Loucy (cell line): ENCODE results near the gene ZNF438.

Experiments
- EZH2phosphoT487 ChIP-seq: fragments of 200-600 bp; IDR thresholded peaks from 2 replicates; pipeline ENCODE4 v1.6.1; 2018; ENCODE audit warnings: antibody characterized with exemption, mild to moderate bottlenecking, moderate library complexity, borderline replicate concordance
- TF ChIP-seq, protein P1 (sequence below): fragments of 200-600 bp; sonication (generic); conservative IDR thresholded peaks from 2 replicates; pipeline ENCODE4 v1.5.1; 2014; ENCODE audit warnings: mild to moderate bottlenecking, antibody characterized with exemption, low read length

DNA sequence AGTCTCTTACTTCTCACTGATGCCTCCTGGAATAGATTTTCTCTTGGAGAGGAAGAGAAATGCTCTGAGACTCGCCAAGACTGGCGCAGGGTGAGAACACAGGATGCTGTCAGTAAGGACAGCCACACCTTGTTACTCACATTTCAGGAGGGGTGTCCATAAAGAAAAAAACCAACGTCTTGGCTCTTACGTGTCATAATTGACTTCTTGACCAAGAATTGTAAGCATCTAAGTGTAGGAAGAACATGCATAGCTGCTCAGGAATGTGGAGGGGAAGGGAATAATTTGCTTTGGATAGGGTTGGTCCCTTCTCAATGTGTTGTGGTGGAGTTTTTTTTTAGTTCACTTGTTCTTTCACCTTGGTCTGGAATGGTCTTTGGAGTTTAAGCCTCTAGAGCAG lies 43.8 kb upstream of the ZNF438 start:
- TF ChIP-seq, protein P1, sequence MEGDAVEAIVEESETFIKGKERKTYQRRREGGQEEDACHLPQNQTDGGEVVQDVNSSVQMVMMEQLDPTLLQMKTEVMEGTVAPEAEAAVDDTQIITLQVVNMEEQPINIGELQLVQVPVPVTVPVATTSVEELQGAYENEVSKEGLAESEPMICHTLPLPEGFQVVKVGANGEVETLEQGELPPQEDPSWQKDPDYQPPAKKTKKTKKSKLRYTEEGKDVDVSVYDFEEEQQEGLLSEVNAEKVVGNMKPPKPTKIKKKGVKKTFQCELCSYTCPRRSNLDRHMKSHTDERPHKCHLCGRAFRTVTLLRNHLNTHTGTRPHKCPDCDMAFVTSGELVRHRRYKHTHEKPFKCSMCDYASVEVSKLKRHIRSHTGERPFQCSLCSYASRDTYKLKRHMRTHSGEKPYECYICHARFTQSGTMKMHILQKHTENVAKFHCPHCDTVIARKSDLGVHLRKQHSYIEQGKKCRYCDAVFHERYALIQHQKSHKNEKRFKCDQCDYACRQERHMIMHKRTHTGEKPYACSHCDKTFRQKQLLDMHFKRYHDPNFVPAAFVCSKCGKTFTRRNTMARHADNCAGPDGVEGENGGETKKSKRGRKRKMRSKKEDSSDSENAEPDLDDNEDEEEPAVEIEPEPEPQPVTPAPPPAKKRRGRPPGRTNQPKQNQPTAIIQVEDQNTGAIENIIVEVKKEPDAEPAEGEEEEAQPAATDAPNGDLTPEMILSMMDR, result no peak
- no peak for TF ChIP-seq EZH2phosphoT487
